Stimulated activated CD4-positive, alpha-beta T cell treated with anti-CD3 and anti-CD28 coated beads, Interleukin-15, amount 100 ng/mL, for 1 hour (primary cell): Measurements from ENCODE around the gene KLK12.

Experiments
- DNase-seq, 2 donors: peaks; one replicate each; pipeline ENCODE4 v3.0.0-alpha.2; 2020; ENCODE audit warnings: low read depth in 1 of 2, low spot score in 1 of 2

The KLK12 gene

DNA sequence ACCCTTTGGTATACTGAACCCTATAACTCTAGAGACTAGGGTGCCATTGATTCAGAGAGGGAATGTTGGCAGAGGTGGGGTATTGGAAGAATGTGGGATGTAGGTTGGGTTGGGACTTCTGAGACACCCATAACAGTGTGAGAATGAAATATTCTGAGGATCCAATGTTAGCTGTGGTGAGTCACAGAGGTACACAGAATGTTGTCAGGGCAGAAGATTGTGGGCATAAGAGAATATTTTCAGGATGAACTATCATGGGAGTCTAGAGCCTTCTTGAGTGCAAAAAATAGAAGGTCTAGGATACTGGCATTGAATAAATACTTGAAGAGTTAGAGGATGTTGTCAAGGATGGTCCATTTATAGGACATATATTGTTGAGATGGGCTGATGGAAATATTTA, 21.1 kb upstream of the KLK12 start:
- DNase-seq, result no peak

DNA sequence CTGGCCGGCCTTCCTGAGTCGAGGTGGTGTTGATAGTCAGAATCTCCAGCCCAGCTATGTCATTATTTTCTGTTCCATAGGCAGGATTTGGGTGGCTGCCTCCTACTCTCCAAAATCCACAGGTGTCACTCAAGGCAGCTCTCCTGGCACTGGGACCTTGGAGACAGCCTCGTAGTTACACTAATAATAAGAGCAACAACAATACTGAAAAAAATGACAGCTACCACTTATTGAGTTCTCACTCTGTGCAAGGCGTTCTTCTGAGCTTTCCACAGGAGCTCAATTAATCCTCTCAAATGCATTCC, 12.2 kb upstream of the KLK12 start:
- no peak for DNase-seq

DNA sequence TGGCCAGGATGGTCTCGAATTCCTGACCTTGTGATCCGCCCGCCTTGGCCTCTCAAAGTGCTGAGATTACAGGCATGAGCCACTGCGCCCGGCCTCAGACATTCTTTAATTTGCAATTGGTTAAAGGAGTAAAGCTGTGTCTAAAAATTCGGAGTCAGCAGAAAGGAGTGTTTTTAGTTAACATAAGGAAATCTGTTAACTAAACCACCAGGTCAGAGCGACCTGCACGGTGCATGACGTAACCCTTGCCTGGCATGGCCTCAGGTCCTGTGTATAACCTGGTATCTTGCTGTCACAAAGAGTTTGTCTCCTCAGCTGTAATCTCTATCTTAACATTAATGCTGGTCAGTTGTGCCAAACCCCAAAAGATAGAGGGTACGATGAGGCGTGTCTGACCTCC, 9.5 kb upstream of the KLK12 start:
- no peak for DNase-seq

DNA sequence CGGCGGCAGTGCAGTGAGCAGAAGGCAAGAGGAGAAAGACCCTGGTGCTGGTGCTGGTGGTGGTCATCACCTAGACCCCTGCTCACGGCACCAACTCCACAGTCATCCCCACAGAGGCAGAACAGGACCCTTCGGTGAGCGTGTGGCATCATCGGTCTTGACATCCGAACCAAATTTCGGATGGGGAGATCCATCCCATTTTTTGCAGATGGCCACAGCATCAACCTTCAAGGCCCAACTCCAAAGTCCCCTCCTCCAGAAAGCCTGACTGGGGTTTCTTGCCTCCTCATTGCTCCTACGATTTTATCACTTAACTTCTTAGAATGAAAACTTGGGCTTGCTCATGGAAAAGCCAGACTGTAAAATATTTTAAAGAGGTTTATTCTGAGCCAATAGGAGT, 8.7 kb upstream of the KLK12 start:
- no peak for DNase-seq

DNA sequence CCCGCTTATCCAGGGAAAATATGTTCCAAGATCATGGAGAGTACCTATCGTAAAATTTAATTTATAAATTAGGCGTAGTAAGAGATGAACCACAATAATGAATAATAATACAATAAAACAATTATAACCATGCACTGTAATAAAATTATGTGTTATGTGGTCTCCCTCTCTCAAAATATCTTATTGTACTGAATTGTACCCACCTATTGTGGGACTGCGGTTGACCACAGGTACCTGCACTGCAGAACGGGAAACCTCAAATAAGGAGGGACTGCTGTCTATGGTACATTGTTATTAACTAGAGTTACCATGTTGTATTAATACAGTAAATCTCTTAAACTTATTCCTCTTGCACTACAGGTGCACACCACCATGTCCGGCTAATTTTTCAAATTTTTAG, 5.3 kb upstream of the KLK12 start:
- DNase-seq, result no peak

DNA sequence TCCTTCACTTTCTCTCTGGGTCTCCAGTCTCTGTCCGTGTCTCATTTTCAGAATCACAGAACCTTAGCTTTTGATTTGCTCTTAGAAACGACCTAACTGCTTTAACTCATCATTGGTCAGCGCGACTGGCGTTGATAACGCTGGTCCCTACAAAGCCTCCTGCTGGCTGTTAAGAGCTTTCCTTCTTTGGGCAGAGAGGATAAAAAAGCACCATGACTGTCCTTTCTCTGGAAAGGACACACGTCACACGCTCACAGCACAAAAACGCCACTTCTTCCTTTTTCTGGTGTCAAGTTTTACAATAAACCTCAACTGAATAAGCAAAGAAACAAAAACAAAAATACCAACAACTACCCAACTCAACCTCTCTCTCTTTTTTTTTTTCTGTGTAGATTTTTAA, 1.7 kb upstream of the KLK12 start:
- no peak for DNase-seq

DNA sequence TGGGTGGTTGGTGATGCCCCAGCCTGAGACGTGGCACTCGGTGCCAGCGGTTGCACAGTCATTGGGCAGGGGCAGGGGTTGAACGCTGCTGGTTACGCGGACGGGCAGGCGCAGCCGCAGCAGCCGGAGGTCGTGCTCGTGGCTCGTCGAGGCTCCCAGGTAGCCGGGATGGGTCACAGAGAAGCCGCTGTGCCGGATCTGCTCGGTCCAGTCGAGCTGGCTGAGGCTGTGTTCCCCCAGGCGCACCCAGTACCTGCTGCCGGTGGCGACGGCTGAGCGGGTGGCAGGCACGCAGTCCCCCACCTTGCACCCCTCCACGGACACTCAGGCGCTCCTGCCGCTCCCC, 2.9 kb downstream of the KLK12 start:
- no peak for DNase-seq

DNA sequence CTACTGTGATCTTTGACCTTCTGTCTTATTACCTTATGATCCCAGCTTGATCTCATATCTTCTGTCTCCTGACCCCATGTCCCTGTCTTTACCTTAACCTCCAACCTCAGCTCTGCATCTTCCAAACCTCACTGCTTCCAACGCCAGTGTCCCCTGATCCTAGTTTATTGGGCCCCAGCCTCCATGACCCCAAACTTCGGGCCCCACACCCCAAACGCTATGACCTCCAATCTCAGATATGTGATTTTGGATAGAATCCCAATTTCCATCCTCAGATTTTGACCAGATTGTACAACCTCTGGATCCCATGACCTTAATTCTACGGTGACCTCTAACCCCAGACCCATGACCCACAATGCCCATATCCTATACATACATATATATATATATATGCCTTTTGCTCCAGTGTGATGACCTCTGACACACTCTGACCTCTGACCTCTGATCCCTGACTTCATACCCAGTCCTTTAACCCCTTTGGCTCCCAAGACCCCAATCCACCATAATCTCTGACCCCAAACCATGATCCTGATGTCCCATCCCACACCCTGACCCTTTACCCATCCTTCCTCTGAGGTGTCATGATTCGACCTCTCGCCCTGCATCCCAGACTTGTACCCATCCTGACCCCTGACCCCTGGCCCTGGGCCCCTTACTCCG, 3.5 kb downstream of the KLK12 start:
- DNase-seq, result no peak

DNA sequence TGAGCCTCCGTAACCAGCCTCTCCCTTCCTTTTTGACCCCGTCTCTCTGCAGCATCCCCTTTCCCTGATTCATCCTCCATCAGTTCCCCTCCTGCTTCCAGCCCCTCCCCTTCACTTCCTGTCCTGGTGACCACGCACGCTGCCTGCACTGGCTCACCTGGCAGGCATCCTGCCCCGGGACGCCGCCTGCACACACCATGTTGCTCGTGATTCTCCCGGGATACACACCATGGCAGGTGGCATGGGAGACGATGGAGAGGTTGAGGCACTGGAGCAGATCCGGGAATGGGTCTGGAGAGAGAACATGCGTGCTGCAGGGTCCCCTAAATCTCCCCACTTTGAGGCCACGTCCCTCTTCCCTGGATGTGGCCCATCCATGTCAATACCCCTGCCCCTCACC, 4.2 kb downstream of the KLK12 start:
- no peak for DNase-seq

DNA sequence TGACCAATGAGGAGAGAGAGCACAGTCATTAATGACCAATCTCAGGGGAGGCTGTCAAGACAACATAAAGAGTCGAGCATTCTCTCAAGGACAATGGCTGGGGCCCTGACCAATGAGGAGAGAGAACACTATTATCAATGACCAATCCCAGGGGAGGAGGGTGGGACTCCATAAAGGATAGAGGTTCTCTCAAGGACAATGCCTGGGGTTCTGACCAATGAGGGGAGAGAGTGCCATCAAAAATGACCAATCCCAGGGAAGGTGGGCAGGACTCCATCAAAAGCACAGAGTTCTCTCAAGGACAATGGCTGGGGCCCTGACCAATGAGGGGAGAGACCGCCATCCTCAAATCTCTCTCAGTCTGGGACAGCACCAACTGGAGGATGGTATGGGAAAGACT, 5.1 kb downstream of the KLK12 start:
- no peak for DNase-seq

DNA sequence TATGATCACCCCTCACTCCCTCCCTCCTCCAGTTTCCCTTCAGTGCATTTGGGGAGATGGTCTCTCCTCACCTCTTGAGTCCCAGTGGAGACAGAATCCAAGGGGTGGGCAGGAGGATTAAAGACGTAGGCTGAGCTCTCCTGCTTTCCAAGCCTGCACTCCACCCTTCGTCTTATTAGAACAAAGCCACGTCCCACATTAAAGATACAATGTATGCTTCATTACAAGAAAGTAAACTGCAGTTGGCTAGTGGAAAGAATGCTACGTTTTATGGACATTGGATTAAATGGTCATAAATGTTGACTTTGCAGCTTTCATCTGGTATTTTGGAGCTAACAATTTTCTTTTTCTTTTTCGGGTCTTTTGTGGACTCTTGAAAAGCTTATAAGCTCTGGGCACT, 6.9 kb downstream of the KLK12 start:
- DNase-seq, result no peak

DNA sequence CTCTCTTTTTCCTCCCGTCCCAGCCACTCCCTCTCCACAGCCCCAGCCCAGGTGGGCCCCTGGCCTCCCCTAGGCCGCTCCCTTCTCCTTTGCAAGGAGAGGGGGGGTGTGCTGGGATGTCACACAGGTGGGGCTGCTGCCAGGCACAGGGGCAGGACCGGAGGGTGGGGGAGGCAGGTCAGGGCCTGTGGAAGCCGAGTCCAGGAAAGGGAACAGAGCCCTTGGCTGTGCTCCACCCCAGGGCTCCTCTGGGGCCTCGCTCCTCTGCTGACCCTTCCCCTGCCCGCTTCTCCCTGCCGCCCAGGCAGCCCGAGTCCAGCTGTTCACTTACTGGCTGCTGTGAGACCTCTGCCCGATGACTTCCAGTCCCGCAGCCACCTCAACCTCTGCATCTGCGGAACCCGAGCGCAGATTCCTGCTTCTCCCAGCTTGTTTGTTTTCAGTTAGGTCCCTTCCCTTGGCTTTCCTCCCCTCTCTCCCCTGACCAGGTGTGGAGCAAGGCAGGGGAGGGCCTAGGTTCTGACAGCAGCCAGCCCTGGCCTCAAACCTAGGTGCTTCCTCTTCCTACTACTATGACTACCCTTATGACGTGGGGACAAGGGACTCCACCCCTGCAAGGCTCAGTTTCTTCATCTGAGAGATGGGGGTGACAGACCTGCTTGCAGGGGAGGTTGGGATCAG, 7.5 kb downstream of the KLK12 start:
- no peak for DNase-seq

DNA sequence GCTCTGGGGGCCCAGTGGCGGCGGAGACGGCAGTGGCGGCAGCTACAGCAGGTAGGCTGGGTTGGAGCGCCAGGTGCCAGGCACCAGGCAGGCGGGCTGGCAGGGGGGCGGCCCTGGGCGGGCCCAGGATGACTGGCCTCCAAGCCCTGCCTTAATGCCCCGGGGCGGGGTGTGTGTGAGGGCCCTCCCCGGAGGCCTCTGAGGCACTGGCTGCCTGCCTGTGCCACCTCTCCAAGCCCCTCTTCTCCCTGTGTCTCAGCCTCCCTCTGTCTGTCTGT, 8.3 kb downstream of the KLK12 start, which contains the start of gene KLK11:
Gene KLK11, minus strand, starts transcription at position 63 of the 278 bp plus-strand sequence. CDS start 985 bp downstream, outside the sequence.
- DNase-seq, result no peak

DNA sequence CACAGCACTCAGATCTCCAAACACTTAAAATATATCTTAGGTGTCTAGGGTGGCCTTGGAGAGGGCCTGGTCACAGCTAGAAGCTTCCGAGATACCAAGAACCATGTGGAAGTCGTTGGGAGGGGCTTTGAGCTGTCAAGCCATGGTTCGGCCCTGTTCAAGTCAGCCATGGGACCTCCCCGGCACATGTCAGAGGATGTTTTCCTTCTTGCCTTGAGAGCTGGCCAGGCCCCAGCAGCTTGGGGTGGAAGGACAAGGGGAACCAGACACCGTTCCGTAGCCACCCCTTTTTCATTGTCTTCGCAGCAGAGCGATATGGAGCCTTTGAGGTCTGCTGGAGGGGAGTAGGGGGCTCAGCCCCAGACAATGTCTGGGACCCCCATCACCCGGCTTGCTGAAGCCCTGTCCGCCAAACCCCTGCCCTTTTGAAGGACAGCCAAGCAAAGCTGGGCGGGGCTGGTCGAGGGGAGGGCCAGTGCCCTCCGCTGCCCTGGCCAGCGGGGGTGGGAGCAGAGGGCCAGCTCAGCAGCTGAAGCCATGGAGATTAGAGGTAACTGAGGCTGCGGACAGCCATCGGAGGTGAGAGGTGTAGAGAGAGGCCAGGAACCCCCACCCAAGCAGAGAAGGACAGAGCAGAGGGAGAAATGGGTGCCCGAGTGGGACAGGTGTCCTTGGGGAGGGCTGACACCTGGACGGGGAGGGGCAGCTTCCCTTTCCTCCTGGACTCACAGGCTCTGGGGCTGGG, 8.8 kb downstream of the KLK12 start:
- no peak for DNase-seq

DNA sequence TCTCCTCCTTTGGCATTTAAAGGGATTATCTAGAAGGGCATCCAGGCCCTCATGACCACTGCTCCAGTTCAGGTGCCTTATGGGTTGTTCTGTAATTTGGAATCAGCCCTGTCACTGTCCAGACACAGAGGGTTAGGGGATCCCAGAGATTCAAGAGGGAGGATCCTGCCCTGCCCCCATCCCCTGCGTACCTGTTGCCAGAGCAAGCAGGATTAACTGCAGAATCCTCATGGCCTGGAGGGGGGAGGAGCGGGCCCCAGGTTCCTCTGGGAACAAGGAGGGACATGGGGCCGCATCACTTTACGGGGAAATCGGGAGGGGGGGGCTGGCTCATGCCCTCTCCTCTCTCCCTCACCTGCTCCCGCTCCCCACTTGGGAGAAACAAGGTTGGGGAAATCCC, 9.4 kb downstream of the KLK12 start:
- no peak for DNase-seq

DNA sequence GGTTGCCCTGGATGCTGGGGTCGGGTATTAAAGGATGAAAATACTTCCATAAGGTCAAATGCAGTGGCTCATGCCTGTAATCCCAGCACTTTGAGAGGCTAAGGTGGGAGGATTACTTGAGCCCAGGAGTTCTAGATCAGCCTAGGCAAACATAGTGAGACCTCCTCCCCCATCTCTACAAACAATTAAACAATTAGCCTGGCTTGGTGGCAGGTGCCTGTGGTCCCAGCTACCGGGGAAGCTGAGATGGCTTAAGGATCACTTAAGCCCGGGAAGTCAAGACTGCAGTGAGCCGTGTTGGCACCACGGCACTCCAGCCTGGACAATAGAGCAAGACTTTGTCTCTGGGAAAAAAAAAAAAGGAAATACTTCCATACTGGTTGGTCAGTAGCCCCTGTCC, 9.9 kb downstream of the KLK12 start:
- DNase-seq, result no peak

DNA sequence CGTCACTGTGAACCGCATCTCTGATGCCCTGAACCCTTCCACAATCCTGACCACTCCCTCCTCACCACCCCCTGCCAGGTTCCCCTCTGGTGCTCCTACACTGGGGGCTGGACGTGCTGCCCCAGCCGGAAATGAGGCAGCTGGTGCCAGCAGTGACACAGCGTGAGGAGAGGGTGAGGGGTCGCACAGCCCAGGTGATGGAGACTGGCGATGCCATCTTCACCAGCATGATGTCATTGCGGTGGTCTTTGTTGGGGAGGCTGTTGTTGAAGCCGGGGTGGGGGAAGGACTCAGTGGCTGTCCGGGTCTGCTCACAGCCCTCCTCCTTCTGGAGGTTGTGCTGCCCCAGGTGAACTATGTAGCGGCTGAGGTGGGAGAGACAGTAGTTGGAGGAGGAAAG, 10.9 kb downstream of the KLK12 start:
- no peak for DNase-seq

DNA sequence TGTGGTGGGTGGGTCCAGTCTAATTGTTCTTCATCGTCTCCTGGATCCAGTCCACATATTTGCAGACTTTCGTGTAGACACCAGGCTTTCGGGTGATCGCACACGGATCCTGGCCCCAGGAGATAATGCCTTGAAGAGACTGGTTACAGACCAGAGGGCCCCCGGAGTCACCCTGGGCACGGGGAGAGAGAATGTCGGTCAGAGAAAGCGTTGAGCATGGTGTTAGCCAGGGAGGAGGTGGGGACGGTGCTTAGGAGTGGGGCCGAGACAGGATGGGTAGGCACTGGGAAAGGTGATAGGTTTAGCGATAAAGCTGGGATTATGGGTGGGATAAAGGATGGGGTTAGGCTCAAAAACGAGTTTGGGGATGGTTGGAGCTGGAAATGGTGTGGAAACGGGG, 12.3 kb downstream of the KLK12 start:
- DNase-seq, result no peak

DNA sequence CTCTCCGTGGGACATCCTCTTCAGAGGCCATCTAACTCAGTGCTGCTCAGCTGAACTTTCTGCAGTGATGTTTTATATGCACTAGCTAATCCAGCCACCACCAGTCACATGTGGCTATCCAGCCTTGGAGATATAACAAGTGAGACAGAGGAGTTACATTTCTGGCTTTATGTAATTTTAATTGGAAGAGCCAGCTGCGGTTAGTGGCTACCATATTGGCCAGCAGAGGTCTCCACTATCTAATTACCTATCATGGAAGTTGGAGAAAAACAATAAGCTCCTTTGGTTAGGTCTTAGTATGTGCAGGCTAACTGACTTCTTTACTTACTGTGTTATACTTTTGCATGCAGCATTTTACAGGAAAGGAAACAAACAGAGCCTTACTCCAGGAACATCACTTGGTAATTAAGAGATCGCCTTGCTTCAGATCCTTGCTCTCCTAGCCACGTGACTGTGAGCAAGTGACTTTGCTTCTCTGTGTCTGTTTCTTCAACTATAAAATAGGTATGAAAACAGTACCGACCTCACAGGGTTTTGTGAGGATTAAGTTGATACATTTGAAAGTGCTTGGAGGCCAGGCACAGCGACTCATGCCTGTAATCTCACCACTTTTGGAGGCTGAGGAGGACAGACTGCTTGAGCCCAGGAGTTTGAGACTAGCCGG, 13.7 kb downstream of the KLK12 start:
- no peak for DNase-seq

DNA sequence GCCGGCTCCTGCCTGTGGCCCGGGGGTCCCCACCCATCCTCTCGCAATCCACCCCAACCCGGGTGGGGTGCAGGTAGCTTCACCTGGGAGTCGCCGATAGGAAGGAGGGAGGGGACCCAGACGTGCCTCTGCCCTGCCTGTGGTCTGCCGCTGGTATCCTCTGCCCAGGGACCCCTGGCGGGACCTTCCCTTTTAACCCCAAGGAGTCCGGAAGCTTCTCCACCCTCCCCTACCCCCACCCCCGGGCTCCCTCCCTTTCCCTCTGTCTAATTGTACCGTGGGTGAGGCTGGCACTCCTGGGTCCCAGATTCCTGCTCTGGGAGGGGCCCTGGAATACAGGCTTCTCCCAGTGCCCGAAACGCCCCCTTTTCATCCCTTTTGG, 15.3 kb downstream of the KLK12 start, which contains the start of gene KLK10:
Gene KLK10, minus strand, starts transcription at position 166 of the 382 bp plus-strand sequence. CDS start 579 bp downstream, outside the sequence.
- DNase-seq, result no peak

DNA sequence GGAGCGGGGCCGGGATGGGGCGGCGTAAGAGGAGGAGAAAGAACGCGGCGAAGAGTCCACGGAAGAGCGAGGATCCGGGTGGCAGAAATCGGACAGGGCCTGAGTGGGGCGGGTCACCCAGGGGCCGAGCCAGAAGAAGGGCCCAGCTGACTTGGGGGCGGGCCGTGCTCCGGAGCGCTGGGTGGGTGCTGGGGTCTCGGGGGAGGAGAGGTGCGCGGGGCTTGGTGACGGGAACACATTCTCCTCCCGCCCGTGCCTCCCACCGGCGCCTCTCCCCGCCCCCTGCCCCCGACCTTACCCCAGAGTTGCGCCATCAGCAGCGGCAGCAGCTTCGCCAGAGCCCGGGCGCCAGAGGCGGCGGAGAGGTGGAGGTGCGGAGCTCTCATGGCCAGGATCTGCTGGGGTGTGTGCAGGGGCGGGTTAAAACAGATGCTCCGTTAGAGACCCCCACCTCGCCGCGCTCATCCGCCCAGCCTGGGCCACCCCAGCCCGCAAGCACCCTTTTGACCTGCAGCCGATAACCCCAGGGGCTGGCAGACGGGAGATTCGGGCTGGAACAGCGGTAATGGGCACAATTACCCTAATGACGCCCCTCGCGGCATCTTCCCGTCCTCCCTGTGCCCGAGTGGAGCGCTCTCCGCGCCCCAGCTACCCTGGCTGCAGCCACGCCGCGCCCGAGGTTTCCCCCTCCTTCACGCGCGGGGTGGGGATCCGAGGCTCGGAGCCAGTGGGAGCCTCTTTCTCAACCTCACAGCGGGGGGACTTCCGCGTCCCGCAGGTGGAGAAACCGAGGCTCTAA, 15.9 kb downstream of the KLK12 start:
- no peak for DNase-seq
